Colon (tissue), 2 donors: ENCODE measurements around the gene RANBP17.
"Not testable (repeated sequence)": the region's sequence is repeated elsewhere in the genome, so short reads cannot be mapped to it uniquely, and the experiment has no call there.

Experiments
- FAIRE-seq: peaks from 2 replicates; lab custom pipeline; 2012; peaks lifted over from hg19 to GRCh38; lab: Jason Lieb, UNC
- donor health status: control.
- donor health status: control.

RANBP17 gene

GRCh38 chr5:170861917-170862766 lies at the start of gene RANBP17:
Gene RANBP17 (plus strand): TSS chr5:170862018.
- FAIRE-seq: no peak

- FAIRE-seq: no peak
These were observed 48.6 kb upstream of the RANBP17 start for GRCh38 chr5:170813231-170813630.

GRCh38 chr5:170817195-170817594 lies 44.6 kb upstream of the RANBP17 start:
- no peak for FAIRE-seq

GRCh38 chr5:170818232-170818631 lies 43.6 kb upstream of the RANBP17 start:
- no peak for FAIRE-seq

GRCh38 chr5:170819824-170820223 lies 42.0 kb upstream of the RANBP17 start:
- FAIRE-seq: no peak

- FAIRE-seq: no peak
These were observed 40.5 kb upstream of the RANBP17 start for GRCh38 chr5:170821257-170821800.

GRCh38 chr5:170826117-170826516 lies 35.7 kb upstream of the RANBP17 start:
- FAIRE-seq: no peak

GRCh38 chr5:170832241-170832640 lies 29.6 kb upstream of the RANBP17 start:
- no peak for FAIRE-seq

GRCh38 chr5:170833981-170834380 lies 27.8 kb upstream of the RANBP17 start:
- not testable (repeated sequence) for FAIRE-seq

GRCh38 chr5:170836226-170836625 lies 25.6 kb upstream of the RANBP17 start:
- FAIRE-seq: no peak

- no peak for FAIRE-seq
These were observed 17.9 kb upstream of the RANBP17 start for GRCh38 chr5:170843870-170844269.

GRCh38 chr5:170844651-170845050 lies 17.2 kb upstream of the RANBP17 start:
- FAIRE-seq: no peak

GRCh38 chr5:170846416-170846815 lies 15.4 kb upstream of the RANBP17 start:
- no peak for FAIRE-seq

- FAIRE-seq: no peak
These were observed 15.0 kb upstream of the RANBP17 start for GRCh38 chr5:170846846-170847245.

- no peak for FAIRE-seq
These were observed 13.8 kb upstream of the RANBP17 start for GRCh38 chr5:170848033-170848432.

- FAIRE-seq: no peak
These were observed 12.4 kb upstream of the RANBP17 start for GRCh38 chr5:170849374-170849773.

GRCh38 chr5:170854566-170854965 lies 7.3 kb upstream of the RANBP17 start:
- FAIRE-seq: no peak

- FAIRE-seq: no peak
These were observed 4.8 kb upstream of the RANBP17 start for GRCh38 chr5:170857066-170857465.

GRCh38 chr5:170860415-170860814 lies 1.4 kb upstream of the RANBP17 start:
- no peak for FAIRE-seq

- FAIRE-seq: no peak
These were observed 776 bp upstream of the RANBP17 start for GRCh38 chr5:170860818-170861666.

GRCh38 chr5:170861667-170861916 lies 226 bp upstream of the RANBP17 start:
- no peak for FAIRE-seq

GRCh38 chr5:170863646-170864045 lies 1.8 kb downstream of the RANBP17 start:
- FAIRE-seq: no peak

- no peak for FAIRE-seq
These were observed 3.8 kb downstream of the RANBP17 start for GRCh38 chr5:170865622-170866021.
